Type B pancreatic cell (in vitro differentiated cells): Measurements from ENCODE around the gene RAP1A. TPM values are rescaled to one million over a fixed set of nuclear protein-coding genes. Genes with fewer than 3 reads are reported as not detected.

Experiments
- DNase-seq: peaks from one replicate; pipeline ENCODE4 v3.0.0; 2021; ENCODE audit warnings: mixed read lengths; ENCODE audit not compliant: unreplicated experiment; ENCODE audit errors: extremely low spot score
- H3K27ac Mint-ChIP-seq: 2 replicates; pipeline ENCODE4 v1.8.0; 2021; ENCODE audit warnings: mild to moderate bottlenecking, mixed read lengths
- H3K27me3 Mint-ChIP-seq: 2 replicates; pipeline ENCODE4 v1.8.0; 2021; ENCODE audit warnings: mixed read lengths
- H3K36me3 Mint-ChIP-seq: 2 replicates; pipeline ENCODE4 v1.8.0; 2021; ENCODE audit warnings: mixed read lengths
- H3K4me1 Mint-ChIP-seq: one replicate; pipeline ENCODE4 v1.8.0; 2021; ENCODE audit warnings: mixed read lengths; ENCODE audit not compliant: unreplicated experiment
- H3K4me3 Mint-ChIP-seq: 2 replicates; pipeline ENCODE4 v1.8.0; 2021; ENCODE audit warnings: mild to moderate bottlenecking, mixed read lengths
- H3K9me3 Mint-ChIP-seq: 2 replicates; pipeline ENCODE4 v1.8.0; 2021; ENCODE audit warnings: mixed read lengths
- total RNA-seq: library from RNA; stranded (reverse); gene quantifications from 2 replicates; pipeline ENCODE4 v1.2.1, GENCODE V29; 2021; ENCODE audit warnings: low replicate concordance
- TF ChIP-seq, protein P1 (sequence below): fragments of 200-600 bp; sonication (generic); conservative IDR thresholded peaks from 2 replicates; pipeline ENCODE4 v1.5.0; 2021; ENCODE audit warnings: antibody characterized with exemption, mild to moderate bottlenecking

Gene RAP1A
- total RNA-seq, 1 donor from 2014 or later, result 42.3 TPM

DNA sequence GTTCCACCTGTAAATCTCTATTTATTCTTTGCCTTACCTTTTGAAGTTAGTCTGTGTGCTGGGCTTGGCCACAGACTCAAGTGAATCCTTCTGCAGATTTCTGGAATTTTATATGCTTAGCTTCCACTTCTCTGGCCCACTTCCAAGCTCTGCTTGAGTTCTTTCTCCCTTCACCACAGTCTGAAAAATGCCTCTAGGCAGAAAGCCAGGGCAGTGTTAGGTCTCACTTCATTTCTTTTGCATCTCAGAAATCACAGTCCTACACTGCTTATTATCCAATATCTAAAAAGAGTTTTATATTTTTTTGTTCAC is 70.7 kb downstream of the RAP1A start:
- Mint-ChIP-seq H3K4me1 (peaks cover 8% of the 10 kb centered on the region), H3K36me3 (peaks cover 16% of the 10 kb centered on the region), H3K27ac (peak overlapping the region; percentile 2), H3K9me3 (no peaks in the 10 kb centered on the region), H3K4me3 (no peak overlapping the region), H3K27me3 (no peaks in the 10 kb centered on the region)
- DNase-seq, result no peak
- TF ChIP-seq, protein P1, sequence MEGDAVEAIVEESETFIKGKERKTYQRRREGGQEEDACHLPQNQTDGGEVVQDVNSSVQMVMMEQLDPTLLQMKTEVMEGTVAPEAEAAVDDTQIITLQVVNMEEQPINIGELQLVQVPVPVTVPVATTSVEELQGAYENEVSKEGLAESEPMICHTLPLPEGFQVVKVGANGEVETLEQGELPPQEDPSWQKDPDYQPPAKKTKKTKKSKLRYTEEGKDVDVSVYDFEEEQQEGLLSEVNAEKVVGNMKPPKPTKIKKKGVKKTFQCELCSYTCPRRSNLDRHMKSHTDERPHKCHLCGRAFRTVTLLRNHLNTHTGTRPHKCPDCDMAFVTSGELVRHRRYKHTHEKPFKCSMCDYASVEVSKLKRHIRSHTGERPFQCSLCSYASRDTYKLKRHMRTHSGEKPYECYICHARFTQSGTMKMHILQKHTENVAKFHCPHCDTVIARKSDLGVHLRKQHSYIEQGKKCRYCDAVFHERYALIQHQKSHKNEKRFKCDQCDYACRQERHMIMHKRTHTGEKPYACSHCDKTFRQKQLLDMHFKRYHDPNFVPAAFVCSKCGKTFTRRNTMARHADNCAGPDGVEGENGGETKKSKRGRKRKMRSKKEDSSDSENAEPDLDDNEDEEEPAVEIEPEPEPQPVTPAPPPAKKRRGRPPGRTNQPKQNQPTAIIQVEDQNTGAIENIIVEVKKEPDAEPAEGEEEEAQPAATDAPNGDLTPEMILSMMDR, result no peak

DNA sequence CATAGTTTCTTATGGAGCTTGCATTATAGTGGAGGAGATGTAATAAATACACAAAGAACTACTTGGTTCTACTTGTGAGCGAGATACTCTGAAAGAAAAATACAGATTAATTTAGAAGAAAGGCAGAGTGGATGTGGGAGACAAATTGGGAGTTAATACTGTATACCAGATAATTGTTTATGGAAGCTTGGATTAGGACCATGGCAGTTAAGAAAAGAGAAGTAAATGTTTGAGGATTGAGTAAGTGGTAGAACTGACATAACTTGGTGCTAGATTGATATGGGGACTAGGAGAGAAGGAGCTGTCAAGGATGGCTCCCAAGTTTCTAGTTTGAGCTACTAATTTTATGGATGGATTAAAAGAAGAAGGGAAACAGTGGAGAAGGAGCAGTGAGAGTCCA is 72.3 kb downstream of the RAP1A start:
- DNase-seq, result no peak
- Mint-ChIP-seq H3K27ac (no peak overlapping the region), H3K4me1 (peaks cover 8% of the 10 kb centered on the region), H3K36me3 (peaks cover 16% of the 10 kb centered on the region), H3K9me3 (no peaks in the 10 kb centered on the region), H3K4me3 (no peak overlapping the region), H3K27me3 (no peaks in the 10 kb centered on the region)
- TF ChIP-seq, protein P1, result no peak

DNA sequence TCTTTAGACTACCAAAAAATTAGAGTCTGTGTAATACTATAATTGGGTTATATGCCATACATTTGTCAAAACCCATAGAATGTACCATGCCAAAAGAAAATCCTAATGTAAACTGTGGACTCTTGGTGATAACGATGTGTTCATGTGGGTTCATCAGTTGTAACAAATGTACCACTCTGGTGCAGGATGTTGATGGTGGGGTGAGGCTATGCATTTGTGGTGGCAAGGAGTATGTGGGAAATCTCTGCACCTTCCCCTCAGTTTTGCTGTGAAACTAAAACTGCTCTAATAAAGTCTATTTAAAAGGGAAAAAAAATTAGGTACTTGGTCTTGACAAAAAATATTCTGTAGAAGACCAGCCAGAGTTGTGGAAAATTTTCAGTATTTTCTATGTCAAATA is 76.2 kb downstream of the RAP1A start:
- Mint-ChIP-seq H3K9me3 (no peaks in the 10 kb centered on the region), H3K4me1 (no peaks in the 10 kb centered on the region), H3K27me3 (no peaks in the 10 kb centered on the region), H3K27ac (no peak overlapping the region), H3K36me3 (peaks cover 38% of the 10 kb centered on the region), H3K4me3 (no peak overlapping the region)
- no peak for DNase-seq
- TF ChIP-seq, protein P1, result no peak

DNA sequence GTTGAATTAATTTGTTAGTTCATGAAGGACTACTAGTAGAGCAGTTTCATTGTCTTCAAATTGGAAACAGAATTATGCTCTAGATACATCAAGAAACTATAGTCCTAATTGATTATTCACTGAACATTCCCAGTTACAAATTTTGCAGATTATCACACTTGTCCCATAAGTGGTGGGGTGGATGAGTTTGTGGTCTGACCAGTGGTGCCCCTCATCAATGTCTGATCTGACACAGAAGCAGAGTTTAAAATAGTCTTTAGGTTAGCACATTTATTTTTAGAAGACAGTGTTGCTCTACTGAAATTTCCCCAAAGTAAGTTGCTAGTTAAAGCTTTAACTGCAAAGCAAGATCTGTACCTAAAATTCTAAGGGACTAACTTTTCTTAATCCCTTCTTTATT is 76.7 kb downstream of the RAP1A start:
- H3K36me3 Mint-ChIP-seq, result peaks cover 44% of the 10 kb centered on the region
- TF ChIP-seq, protein P1, result no peak
- no peaks in the 10 kb centered on the region for H3K4me1 Mint-ChIP-seq
- H3K4me3 Mint-ChIP-seq, result no peak overlapping the region
- DNase-seq, result no peak
- no peaks in the 10 kb centered on the region for H3K9me3 Mint-ChIP-seq
- no peak overlapping the region for H3K27ac Mint-ChIP-seq
- no peaks in the 10 kb centered on the region for H3K27me3 Mint-ChIP-seq

DNA sequence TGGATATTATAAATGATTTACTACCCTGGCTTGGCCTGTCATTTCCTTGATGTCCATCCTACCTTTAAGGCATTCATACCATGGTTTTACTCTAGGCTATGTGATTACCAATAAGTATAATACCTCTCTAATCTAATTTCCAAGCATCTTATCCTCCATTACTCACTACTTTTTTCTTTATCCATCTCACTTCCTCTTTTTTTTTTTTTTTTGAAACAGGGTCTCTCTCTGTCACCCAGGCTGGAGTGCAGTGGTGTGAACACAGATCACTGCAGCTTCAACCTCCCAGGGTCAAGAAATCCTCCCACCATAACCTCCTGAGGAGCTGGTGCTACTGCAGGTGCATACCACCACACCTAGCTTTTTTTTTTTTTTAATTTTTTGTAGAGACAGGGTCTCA is 79.7 kb downstream of the RAP1A start:
- H3K27me3 Mint-ChIP-seq, result no peaks in the 10 kb centered on the region
- H3K27ac Mint-ChIP-seq, result no peak overlapping the region
- H3K4me3 Mint-ChIP-seq, result no peak overlapping the region
- no peak for DNase-seq
- peaks cover 38% of the 10 kb centered on the region for H3K36me3 Mint-ChIP-seq
- H3K4me1 Mint-ChIP-seq, result no peaks in the 10 kb centered on the region
- no peaks in the 10 kb centered on the region for H3K9me3 Mint-ChIP-seq
- TF ChIP-seq, protein P1, result no peak

DNA sequence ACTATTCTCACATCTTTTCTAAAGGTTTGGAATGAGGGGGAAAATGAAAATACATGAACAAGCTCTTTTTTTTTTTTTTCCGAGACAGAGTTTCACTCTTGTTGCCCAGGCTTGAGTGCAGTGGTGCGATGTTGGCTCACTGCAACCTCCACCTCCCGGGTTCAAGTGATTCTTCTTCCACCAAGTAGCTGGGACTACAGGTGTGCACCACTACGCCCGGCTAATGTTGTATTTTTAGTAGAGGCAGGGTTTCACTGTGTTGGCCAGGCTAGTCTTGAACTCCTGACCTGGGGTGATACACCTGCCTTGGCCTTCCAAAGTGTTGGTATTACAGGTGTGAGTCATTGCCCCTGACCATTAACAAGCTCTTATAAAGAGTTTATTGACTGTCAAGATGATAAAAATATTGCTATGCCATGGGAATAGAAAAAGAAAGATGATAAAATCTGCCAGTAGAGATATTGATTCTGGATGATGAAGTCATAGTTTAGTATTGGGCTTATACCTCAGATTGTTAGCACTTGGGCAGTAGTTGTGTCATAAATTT is 83.0 kb downstream of the RAP1A start:
- Mint-ChIP-seq H3K4me1 (no peaks in the 10 kb centered on the region), H3K4me3 (no peak overlapping the region), H3K36me3 (peaks cover 29% of the 10 kb centered on the region), H3K9me3 (no peaks in the 10 kb centered on the region), H3K27ac (no peak overlapping the region), H3K27me3 (no peaks in the 10 kb centered on the region)
- TF ChIP-seq, protein P1, result no peak
- no peak for DNase-seq
